Epithelial cell of esophagus (primary cell): ENCODE data around the gene GABARAP.

Experiments used
- DNase-seq: peaks from one replicate; pipeline ENCODE4 v3.0.0; 2010; ENCODE audit warnings: low read depth
- H3K4me3 ChIP-seq: 2 replicates; pipeline ENCODE4 v1.5.1; 2011; ENCODE audit warnings: mild to moderate bottlenecking, low read length, control low read depth
- CTCF ChIP-seq: IDR thresholded peaks from 2 replicates; pipeline ENCODE4 v1.5.1; 2011; ENCODE audit warnings: low read depth, mild to moderate bottlenecking, low read length, control low read depth, inconsistent platforms; ENCODE audit not compliant: insufficient read depth; ENCODE audit errors: missing control alignments

The GABARAP gene

GRCh38 chr17:7191571-7192270, 50.5 kb downstream of the GABARAP start:
- TF ChIP-seq CTCF: no peak
- peak; percentile 45 for DNase-seq
- H3K4me3 ChIP-seq: no peak overlapping the region

- DNase-seq: no peak
- no peak for TF ChIP-seq CTCF
Observed at GRCh38 chr17:7191069-7191468, 51.2 kb downstream of the GABARAP start.

GRCh38 chr17:7190276-7190917, 51.9 kb downstream of the GABARAP start:
- TF ChIP-seq CTCF: no peak
- DNase-seq: no peak
- no peak overlapping the region for H3K4me3 ChIP-seq

More at GRCh38 chr17:7191069-7191468, 51.2 kb downstream of the GABARAP start:
- H3K4me3 ChIP-seq: no peak overlapping the region
